NCI-H2196 (cell line): ENCODE data around the gene ATG10.

Source experiments
- DNase-seq: peaks from one replicate; lab custom pipeline; 2025; ENCODE audit not compliant: unreplicated experiment; lab: John Stamatoyannopoulos, UW

Gene ATG10

DNA sequence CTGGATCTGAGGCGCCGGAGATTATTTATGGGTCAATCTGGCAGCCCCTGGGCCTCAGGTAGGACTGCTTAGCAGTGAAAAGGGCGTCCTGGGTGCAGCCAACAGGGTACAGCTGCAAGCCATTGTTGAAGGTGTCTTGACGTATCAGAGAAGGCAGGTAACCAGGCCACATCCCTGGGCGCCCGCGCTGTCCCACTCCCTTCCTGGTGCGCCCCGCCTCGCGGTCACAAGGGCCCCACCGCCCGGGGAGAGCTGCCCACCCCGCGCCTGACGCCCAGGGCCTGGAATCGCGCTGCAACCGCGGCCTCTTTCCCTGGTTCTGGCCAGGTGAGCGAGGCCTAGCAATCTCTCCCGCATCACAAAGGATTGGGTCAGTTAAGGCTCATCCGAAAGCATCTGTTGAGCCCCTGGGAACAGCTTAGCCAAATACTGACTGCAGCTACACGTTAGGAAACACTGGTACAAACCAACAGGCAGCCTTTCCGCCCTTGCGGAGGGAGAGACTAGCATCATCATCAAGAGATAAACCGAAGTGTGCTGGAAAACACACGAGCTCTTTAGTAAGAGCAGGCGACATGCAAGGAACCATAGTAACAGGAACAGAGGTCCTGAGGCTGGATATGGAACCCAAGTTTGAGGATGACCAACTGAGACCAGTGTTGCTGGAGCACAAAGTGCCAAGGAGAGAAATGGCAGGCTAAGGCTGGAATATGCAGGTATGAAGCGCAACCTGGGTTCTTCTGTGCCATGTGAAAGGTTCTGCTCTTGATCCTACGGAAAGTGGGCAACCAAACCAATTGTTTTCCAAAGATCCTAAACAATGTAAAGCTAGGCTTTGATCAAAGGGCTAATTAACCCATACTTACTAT, 302.8 kb downstream of the ATG10 start:
- no peak for DNase-seq

GRCh38 chr5:82275216-82275664, 303.4 kb downstream of the ATG10 start:
- DNase-seq, result no peak

DNA sequence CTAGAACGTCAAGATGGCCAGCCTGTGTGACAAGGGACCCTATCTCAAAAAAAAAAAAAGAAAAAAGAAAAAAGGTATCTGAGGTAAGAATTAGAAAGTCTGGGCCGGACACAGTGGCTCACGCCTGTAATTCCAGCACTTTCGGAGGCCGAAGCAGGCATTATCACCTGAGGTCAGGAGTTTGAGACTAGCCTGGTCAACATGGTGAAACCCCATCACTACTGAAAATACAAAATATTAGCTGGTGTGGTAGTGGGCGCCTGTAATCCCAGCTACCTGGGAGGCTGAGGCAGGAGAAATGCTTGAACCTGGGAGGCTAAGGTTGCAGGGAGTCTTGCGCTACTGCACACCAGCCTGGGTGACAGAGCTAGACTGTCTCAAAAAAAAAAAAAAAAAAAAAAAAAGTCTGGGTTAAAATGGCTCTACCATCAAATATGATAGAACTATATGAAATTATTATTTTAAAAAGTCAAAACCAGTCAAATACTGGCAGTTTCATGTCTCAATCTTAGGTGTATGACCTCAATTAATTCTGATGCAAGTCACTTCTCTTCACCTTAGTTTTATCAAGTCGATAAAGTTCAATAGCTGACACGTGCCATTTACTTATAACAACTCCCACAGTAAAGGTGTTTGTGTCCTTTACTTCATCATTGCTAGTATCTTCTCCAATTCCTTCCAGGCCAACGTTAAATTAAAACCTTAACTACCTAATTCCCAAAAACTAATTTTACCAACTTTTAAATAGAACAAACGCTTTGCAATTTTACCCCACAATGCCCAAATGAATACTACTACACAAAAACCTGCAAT, 305.2 kb downstream of the ATG10 start:
- no peak for DNase-seq

GRCh38 chr5:82277613-82277986, 305.8 kb downstream of the ATG10 start:
- no peak for DNase-seq

- peak; percentile 73 for DNase-seq
Observed at GRCh38 chr5:82277987-82278710, 306.3 kb downstream of the ATG10 start, which contains the start of gene RPS23. TSS of gene RPS23 (minus strand) at chr5:82278354. CDS start at chr5:82278323, 31 bp downstream.

GRCh38 chr5:82278711-82279370, 307.0 kb downstream of the ATG10 start:
- DNase-seq, result no peak

- DNase-seq, result no peak
Observed at GRCh38 chr5:82283893-82284292, 312.1 kb downstream of the ATG10 start.

GRCh38 chr5:82285206-82285605, 313.4 kb downstream of the ATG10 start:
- no peak for DNase-seq

- no peak for DNase-seq
Observed at GRCh38 chr5:82287625-82288024, 315.8 kb downstream of the ATG10 start.

- no peak for DNase-seq
Observed at GRCh38 chr5:82290005-82290404, 318.2 kb downstream of the ATG10 start.

- no peak for DNase-seq
Observed at GRCh38 chr5:82290908-82291307, 319.1 kb downstream of the ATG10 start.

DNA sequence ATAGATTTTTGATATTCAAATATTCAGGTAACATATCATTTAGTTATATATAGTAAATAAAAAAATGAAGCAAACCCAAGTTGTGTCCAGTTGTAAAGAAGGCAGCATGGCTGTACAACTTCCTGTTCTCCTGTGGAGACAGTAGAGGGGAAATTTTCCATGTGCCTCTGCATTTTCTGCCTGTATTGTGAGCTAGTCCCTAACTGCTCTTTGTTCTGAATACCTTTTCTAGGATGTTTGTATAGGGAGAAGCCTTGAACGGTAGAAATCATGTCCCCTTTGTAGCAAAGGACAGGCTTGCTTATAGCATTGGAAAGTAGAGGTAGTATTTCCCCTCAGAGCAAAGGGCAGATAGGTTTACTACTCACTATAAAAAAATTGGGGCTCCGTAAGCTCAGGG, 319.6 kb downstream of the ATG10 start:
- no peak for DNase-seq

- no peak for DNase-seq
Observed at GRCh38 chr5:82295144-82295543, 323.3 kb downstream of the ATG10 start.

GRCh38 chr5:82295959-82296531, 324.2 kb downstream of the ATG10 start:
- DNase-seq, result no peak

- DNase-seq, result no peak
Observed at GRCh38 chr5:82296929-82297328, 325.1 kb downstream of the ATG10 start.

DNA sequence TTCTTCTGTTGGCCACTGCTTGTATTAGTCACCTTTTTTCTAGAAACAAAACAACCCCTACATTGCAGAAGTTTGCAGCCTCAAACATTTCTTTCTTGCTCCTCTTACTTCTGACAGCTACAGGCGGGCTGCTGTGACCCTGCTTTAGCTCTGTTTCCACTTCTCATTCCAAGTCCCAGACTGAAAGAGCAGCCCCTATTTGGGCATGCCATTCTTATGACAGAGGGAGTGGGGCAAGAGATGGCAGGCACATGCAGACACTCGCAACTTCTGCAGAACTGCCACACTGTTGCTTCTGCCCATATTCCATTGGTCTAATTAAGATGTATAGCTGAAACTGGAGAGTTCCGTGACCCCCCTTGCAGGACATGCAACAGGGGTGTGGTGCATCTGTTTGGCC, 325.9 kb downstream of the ATG10 start:
- no peak for DNase-seq

GRCh38 chr5:82298668-82299067, 326.8 kb downstream of the ATG10 start:
- DNase-seq, result no peak

DNA sequence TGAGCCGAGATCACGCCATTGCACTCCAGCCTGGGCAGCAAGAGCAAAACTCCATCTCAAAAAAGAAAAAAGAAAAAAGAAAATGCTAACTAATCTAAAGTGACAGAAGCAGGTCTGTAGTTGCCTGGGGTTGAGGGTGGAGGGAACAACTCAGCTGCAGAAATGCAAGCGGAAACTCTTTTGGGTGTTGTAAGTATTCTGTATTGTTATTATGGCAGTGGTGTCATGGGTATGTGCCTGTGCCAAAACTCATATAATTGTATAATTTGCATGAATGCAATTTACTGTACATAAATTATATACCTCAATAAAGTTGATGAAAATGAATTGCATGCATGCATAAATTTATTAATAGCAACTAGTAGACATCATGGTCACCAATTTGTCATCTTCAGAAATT, 329.4 kb downstream of the ATG10 start:
- no peak for DNase-seq
